ENCODE data around the gene KAT8. TPM values are rescaled to one million over a fixed set of nuclear protein-coding genes. Genes with fewer than 3 reads are reported as not detected.

KAT8 gene
- total RNA-seq, 1 experiment from 2014 or later: 66.6 TPM

DNA sequence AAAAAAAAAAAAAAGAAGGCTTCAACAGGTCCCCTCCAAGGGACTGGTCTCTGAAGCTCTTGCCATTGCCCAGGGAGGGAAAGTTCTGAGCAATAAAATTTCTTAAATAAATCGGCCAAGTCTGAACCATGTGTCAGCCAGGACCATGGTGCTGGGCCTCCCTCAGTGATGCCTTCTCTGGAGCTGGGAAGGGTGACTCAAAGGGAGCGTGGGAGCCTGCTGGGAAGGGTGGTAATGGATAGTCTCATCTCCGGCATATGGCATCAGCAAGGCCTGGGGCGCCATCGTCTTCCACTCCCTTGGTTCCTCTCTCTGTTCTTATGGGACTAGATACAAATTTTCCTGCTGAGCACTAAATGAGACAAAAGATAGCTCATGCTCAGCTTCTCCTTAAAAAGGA lies 25.1 kb upstream of the KAT8 start:
- CTCF ChIA-PET: interaction anchor here (0.6 to 2.7 kb wide), 4 partner anchors 9 to 50 kb away, joined by 3 to 16 read pairs (median 9); partner anchors contain the start of gene PRSS8
- Mint-ChIP-seq H3K27ac (ENCODE audit: unreplicated experiment) (no peak overlapping the region), H3K27me3 (ENCODE audit: unreplicated experiment) (no peaks in the 10 kb centered on the region), H3K36me3 (ENCODE audit: insufficient read depth, unreplicated experiment) (peaks cover 46% of the 10 kb centered on the region), H3K4me3 (ENCODE audit: low read depth, unreplicated experiment) (no peak overlapping the region), H3K9me3 (ENCODE audit: low read depth, unreplicated experiment) (peaks cover 3% of the 10 kb centered on the region), H3K4me1 (ENCODE audit: low read depth, unreplicated experiment) (peaks cover 12% of the 10 kb centered on the region)
- BruUV-seq (replicated peaks): TSS peak; percentile 40
- no peak for DNase-seq
- TF ChIP-seq CTCF (IDR thresholded peaks at IDR 0.05; ENCODE audit: unreplicated experiment): no peak
- intact Hi-C loops (cut with micrococcal nuclease; ENCODE audit: unreplicated experiment): no loop called here

DNA sequence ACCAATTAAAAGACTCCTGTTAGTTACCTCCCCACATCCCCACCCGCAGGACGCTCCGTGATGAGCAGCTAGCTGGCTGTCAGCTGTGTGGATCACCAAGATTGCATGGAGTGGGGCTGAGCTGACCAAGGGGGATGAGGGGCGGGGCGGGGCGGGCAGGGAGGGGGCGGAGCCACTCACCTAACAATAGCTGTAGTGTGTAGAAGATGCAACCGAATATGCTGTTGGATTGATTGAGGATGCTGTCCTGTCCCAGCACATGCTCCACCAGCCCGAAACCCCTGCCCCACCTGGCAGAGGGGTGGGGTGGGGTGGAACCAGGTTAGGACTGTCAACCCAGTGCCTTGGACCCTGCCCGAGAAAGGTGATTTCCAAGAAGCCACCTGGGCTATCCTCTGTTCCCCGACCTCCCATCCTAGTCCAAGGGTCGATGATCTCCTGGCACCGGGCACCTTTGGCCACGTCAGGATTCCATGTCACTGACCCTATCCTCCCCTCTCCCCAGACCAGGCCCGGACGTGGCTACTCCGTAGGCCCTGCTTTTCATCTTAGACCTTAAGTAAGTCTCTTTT lies 24.2 kb upstream of the KAT8 start:
- CTCF ChIA-PET: interaction anchor here (0.6 to 2.7 kb wide), 5 partner anchors 24 to 340 kb away, joined by 3 to 16 read pairs (median 11); partner anchors contain the start of genes HSD3B7, KAT8 and PRSS8
- H3K27me3 Mint-ChIP-seq (ENCODE audit: unreplicated experiment): no peaks in the 10 kb centered on the region
- intact Hi-C loops (cut with micrococcal nuclease; ENCODE audit: unreplicated experiment): no loop called here
- no peak overlapping the region for H3K27ac Mint-ChIP-seq (ENCODE audit: unreplicated experiment)
- peaks cover 12% of the 10 kb centered on the region for H3K4me1 Mint-ChIP-seq (ENCODE audit: low read depth, unreplicated experiment)
- DNase-seq: peak; percentile 30
- no TSS peak for BruUV-seq (replicated peaks)
- H3K36me3 Mint-ChIP-seq (ENCODE audit: insufficient read depth, unreplicated experiment): peaks cover 46% of the 10 kb centered on the region
- TF ChIP-seq CTCF (IDR thresholded peaks at IDR 0.05; ENCODE audit: unreplicated experiment): no peak
- H3K9me3 Mint-ChIP-seq (ENCODE audit: low read depth, unreplicated experiment): peaks cover 3% of the 10 kb centered on the region
- peak overlapping the region; percentile 89 for H3K4me3 Mint-ChIP-seq (ENCODE audit: low read depth, unreplicated experiment)

DNA sequence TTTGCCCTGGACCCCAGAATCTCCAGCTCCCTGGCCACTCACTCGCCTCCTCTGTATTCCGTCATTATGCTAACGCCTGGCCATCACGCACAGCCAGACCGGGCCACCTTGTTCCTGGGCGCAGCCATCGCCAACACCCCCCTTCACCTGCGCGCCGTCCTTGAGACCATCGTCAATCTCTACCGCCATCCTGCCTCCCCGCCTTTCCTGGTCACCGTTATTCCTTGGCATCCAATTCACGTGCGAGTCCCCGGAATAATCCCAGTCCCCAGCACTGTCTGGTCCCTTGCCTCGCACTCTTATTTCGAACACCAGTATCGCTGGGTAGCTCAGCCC lies 23.4 kb upstream of the KAT8 start:
- CTCF ChIA-PET: interaction anchor here (0.6 to 2.7 kb wide), 4 partner anchors 23 to 109 kb away, joined by 11 to 16 read pairs (median 11); partner anchors contain the start of genes HSD3B7, KAT8 and STX4
- Mint-ChIP-seq H3K4me3 (ENCODE audit: low read depth, unreplicated experiment) (peak overlapping the region; percentile 89), H3K36me3 (ENCODE audit: insufficient read depth, unreplicated experiment) (peaks cover 43% of the 10 kb centered on the region), H3K27me3 (ENCODE audit: unreplicated experiment) (no peaks in the 10 kb centered on the region), H3K9me3 (ENCODE audit: low read depth, unreplicated experiment) (peaks cover 3% of the 10 kb centered on the region), H3K4me1 (ENCODE audit: low read depth, unreplicated experiment) (peaks cover 12% of the 10 kb centered on the region), H3K27ac (ENCODE audit: unreplicated experiment) (peak overlapping the region; percentile 82)
- DNase-seq: peak; percentile 27
- TF ChIP-seq CTCF (IDR thresholded peaks at IDR 0.05; ENCODE audit: unreplicated experiment): no peak
- intact Hi-C loops (cut with micrococcal nuclease; ENCODE audit: unreplicated experiment): loop anchor here (1.0 to 2.0 kb wide), 2 partner anchors 19 to 109 kb away; partner anchors contain the start of genes HSD3B7, ZNF646 and ZNF668
- BruUV-seq (replicated peaks): TSS peak; percentile 30

DNA sequence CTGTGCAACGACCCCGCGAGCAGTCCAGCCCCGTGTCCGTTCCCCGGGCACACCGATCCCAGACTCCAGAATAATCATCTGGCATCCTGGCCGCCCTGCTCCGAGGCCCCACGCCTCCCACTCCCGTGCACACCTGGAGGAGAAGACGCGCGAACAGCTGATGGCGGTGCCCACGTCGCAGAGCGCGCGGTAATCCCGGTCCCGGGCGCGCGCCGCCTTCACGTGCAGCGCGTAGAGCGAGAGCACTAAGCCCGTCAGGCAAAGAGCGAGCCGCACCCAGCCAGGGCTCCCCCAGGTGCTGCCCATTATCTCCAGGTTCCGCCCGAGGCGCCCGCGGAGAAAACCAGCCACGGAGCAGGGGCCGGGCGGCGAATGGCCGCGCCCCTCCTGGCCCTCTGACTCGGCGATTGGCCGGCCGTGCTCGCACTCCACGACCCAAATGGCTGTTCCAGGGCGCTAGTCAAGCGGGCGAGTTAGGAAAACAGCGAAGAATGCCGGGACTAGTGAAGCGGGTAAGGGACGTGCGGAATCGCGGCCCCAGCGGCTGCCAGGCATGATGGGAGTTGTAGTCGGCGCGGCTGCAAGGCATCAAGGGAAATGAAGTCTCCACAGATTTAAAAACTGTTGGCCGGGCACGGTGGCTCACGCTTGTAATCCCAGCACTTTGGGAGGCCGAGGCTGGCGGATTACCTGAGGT lies 22.9 kb upstream of the KAT8 start, which contains the start of gene VKORC1:
TSS of gene VKORC1 (minus strand) at position 374 of the 697 bp plus-strand sequence. CDS start at position 306, 68 bp downstream.
- intact Hi-C loops (cut with micrococcal nuclease; ENCODE audit: unreplicated experiment): loop anchor here (1.0 to 2.0 kb wide), 2 partner anchors 20 to 109 kb away; partner anchors contain the start of genes HSD3B7, ZNF646 and ZNF668
- H3K36me3 Mint-ChIP-seq (ENCODE audit: insufficient read depth, unreplicated experiment): peaks cover 43% of the 10 kb centered on the region
- peak; percentile 97 for DNase-seq
- H3K4me1 Mint-ChIP-seq (ENCODE audit: low read depth, unreplicated experiment): peaks cover 12% of the 10 kb centered on the region
- peaks cover 3% of the 10 kb centered on the region for H3K9me3 Mint-ChIP-seq (ENCODE audit: low read depth, unreplicated experiment)
- TF ChIP-seq CTCF (IDR thresholded peaks at IDR 0.05; ENCODE audit: unreplicated experiment): no peak
- BruUV-seq (replicated peaks): no TSS peak
- H3K27ac Mint-ChIP-seq (ENCODE audit: unreplicated experiment): peak within 1 kb of the TSS; percentile 82
- CTCF ChIA-PET: interaction anchor here (0.6 to 2.7 kb wide), 4 partner anchors 48 to 364 kb away, joined by 3 to 16 read pairs (median 11); partner anchors contain the start of genes HSD3B7 and STX4
- H3K4me3 Mint-ChIP-seq (ENCODE audit: low read depth, unreplicated experiment): peak within 1 kb of the TSS; percentile 89
- H3K27me3 Mint-ChIP-seq (ENCODE audit: unreplicated experiment): no peaks in the 10 kb centered on the region

All from Calu3 (cell line).